ENCODE data around the gene DLG5. TPM values are rescaled to one million over a fixed set of nuclear protein-coding genes. Genes with fewer than 3 reads are reported as not detected.
"Not testable (repeated sequence)": the region's sequence is repeated elsewhere in the genome, so short reads cannot be mapped to it uniquely, and the experiment has no call there.

The DLG5 gene
- total RNA-seq, 1 experiment from 2014 or later: 127 TPM

- Mint-ChIP-seq H3K27ac (ENCODE audit: low read depth, unreplicated experiment) (no peak overlapping the region), H3K27me3 (ENCODE audit: insufficient read depth, unreplicated experiment) (no peaks in the 10 kb centered on the region), H3K4me1 (ENCODE audit: insufficient read depth, unreplicated experiment) (peaks cover 12% of the 10 kb centered on the region), H3K4me3 (ENCODE audit: unreplicated experiment) (no peak overlapping the region), H3K36me3 (ENCODE audit: insufficient read depth, unreplicated experiment) (peaks cover 64% of the 10 kb centered on the region), H3K9me3 (ENCODE audit: unreplicated experiment) (no peaks in the 10 kb centered on the region)
- no peak for DNase-seq (ENCODE audit: unreplicated experiment)
- POLR2A ChIA-PET: interaction anchor here (0.6 to 1.2 kb wide), 4 partner anchors 9 to 1440 kb away, joined by 3 to 4 read pairs (median 3); no protein-coding TSS in a partner anchor
- intact Hi-C loops (cut with micrococcal nuclease): no loop called here
- CTCF ChIA-PET: interaction anchor here (1.0 to 1.4 kb wide), 3 partner anchors 9 to 593 kb away, joined by 3 to 4 read pairs (median 4); no protein-coding TSS in a partner anchor
- TF ChIP-seq CTCF (IDR thresholded peaks at IDR 0.05; ENCODE audit: unreplicated experiment): no peak
- no TSS peak for BruUV-seq (replicated peaks)
Observed at GRCh38 chr10:77768039-77768438, 158.5 kb downstream of the DLG5 start.

GRCh38 chr10:77763453-77764430 is 162.8 kb downstream of the DLG5 start:
- Mint-ChIP-seq H3K27ac (ENCODE audit: low read depth, unreplicated experiment) (peak overlapping the region; percentile 49), H3K27me3 (ENCODE audit: insufficient read depth, unreplicated experiment) (no peaks in the 10 kb centered on the region), H3K36me3 (ENCODE audit: insufficient read depth, unreplicated experiment) (peaks cover 27% of the 10 kb centered on the region), H3K4me1 (ENCODE audit: insufficient read depth, unreplicated experiment) (peaks cover 16% of the 10 kb centered on the region), H3K9me3 (ENCODE audit: unreplicated experiment) (no peaks in the 10 kb centered on the region), H3K4me3 (ENCODE audit: unreplicated experiment) (no peak overlapping the region)
- ChIA-PET CTCF (interaction anchor here (0.7 kb wide), 1 partner anchor 373 kb away, joined by 3 read pairs; no protein-coding TSS in a partner anchor), POLR2A (interaction anchor here (0.6 to 0.7 kb wide), 2 partner anchors 51 to 746 kb away, joined by 3 to 4 read pairs; no protein-coding TSS in a partner anchor)
- no TSS peak for BruUV-seq (replicated peaks)
- TF ChIP-seq CTCF (IDR thresholded peaks at IDR 0.05; ENCODE audit: unreplicated experiment): no peak
- DNase-seq (ENCODE audit: unreplicated experiment): no peak
- intact Hi-C loops (cut with micrococcal nuclease): no loop called here

GRCh38 chr10:77758406-77758805 is 168.1 kb downstream of the DLG5 start:
- intact Hi-C loops (cut with micrococcal nuclease): loop anchor here (5.0 kb wide), 1 partner anchor 366 kb away; no protein-coding TSS in a partner anchor
- Mint-ChIP-seq H3K4me1 (ENCODE audit: insufficient read depth, unreplicated experiment) (peaks cover 38% of the 10 kb centered on the region), H3K36me3 (ENCODE audit: insufficient read depth, unreplicated experiment) (peaks cover 23% of the 10 kb centered on the region), H3K27ac (ENCODE audit: low read depth, unreplicated experiment) (peak overlapping the region; percentile 21)
- POLR2A ChIA-PET; H3K4me3 Mint-ChIP-seq (ENCODE audit: unreplicated experiment); H3K9me3 Mint-ChIP-seq (ENCODE audit: unreplicated experiment); H3K27me3 Mint-ChIP-seq (ENCODE audit: insufficient read depth, unreplicated experiment); DNase-seq (ENCODE audit: unreplicated experiment); BruUV-seq (replicated peaks): not testable (repeated sequence)
- CTCF ChIA-PET: interaction anchor here (0.8 to 1.7 kb wide), 5 partner anchors 10 to 585 kb away, joined by 3 to 4 read pairs (median 4); no protein-coding TSS in a partner anchor

DNA sequence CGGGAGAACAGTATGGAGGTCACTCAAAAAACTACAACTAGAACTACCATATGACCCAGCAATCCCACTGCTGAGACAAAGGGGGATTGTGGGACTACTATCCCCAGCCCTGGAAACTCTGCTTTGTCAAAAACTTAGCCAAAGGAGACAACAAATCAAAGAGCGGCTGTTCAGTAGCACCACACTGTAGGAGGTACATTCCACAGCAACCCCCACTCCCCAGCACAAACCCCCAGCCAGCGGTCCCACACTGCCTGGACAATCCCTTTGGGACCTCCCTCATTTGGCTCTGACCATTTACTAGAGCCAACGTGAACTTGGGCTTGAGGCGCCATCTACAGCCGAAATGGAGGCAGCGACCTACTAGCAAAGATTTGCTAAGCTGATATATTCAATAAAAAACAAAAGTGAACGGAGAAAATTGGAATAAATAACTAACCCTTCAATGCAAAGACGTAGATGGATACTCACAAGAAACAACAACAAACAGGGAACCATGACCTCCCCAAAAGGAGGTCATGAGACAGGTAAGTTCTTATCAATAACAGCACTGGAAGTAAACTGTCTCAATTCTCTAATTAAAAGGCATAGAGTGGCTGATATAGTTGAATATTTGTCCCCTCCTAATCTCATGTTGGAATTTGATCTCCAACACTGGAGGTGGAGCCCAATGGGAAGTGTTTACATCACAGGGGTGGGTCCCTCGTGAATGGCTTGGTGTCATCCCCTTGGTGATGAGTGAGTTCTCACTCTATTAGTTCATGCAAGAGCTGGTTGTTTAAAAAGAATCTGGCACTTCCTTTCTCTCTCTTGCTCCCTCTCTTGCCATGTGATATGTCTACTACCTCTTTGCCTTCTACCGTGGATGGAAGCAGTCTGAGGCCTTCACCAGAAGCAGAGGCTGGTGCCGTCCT is 170.0 kb downstream of the DLG5 start:
- Mint-ChIP-seq H3K4me1 (ENCODE audit: insufficient read depth, unreplicated experiment) (peaks cover 38% of the 10 kb centered on the region), H3K27me3 (ENCODE audit: insufficient read depth, unreplicated experiment) (no peaks in the 10 kb centered on the region), H3K4me3 (ENCODE audit: unreplicated experiment) (no peak overlapping the region), H3K9me3 (ENCODE audit: unreplicated experiment) (no peaks in the 10 kb centered on the region), H3K27ac (ENCODE audit: low read depth, unreplicated experiment) (no peak overlapping the region), H3K36me3 (ENCODE audit: insufficient read depth, unreplicated experiment) (peaks cover 28% of the 10 kb centered on the region)
- no TSS peak for BruUV-seq (replicated peaks)
- intact Hi-C loops (cut with micrococcal nuclease): loop anchor here (1.0 to 5.0 kb wide), 6 partner anchors 37 to 582 kb away; no protein-coding TSS in a partner anchor
- peak; percentile 81 for TF ChIP-seq CTCF (IDR thresholded peaks at IDR 0.05; ENCODE audit: unreplicated experiment)
- POLR2A ChIA-PET: interaction anchor here (0.7 to 1.0 kb wide), 4 partner anchors 9 to 40 kb away, joined by 3 to 4 read pairs (median 3); no protein-coding TSS in a partner anchor
- DNase-seq (ENCODE audit: unreplicated experiment): peak; percentile 80
- CTCF ChIA-PET: interaction anchor here (0.6 to 1.8 kb wide), 21 partner anchors 8 to 674 kb away, joined by 3 to 27 read pairs (median 4); no protein-coding TSS in a partner anchor

All from MCF 10A (cell line).